Effector CD8-positive, alpha-beta T cell (primary cell): Measurements from ENCODE around the gene KREMEN2.
"Not testable (repeated sequence)": the region's sequence is repeated elsewhere in the genome, so short reads cannot be mapped to it uniquely, and the experiment has no call there.

ENCODE experiments used
- DNase-seq: peaks from one replicate; lab custom pipeline; 2025; lab: John Stamatoyannopoulos, UW
- total RNA-seq, 4 experiments: gene quantifications; one replicate each; lab custom pipeline; 2026; lab: John Stamatoyannopoulos, UW

The KREMEN2 gene
- total RNA-seq: 0 to 0.09 (median 0) reads per million in 4 experiments

GRCh38 chr16:2963723-2964474, at the start of gene KREMEN2:
Gene KREMEN2 (plus strand): TSS chr16:2964275. CDS start chr16:2964521, 246 bp downstream.
- DNase-seq: peak; percentile 26

- DNase-seq: no peak
These were observed 48.7 kb upstream of the KREMEN2 start for GRCh38 chr16:2915196-2915929.

- peak; percentile 60 for DNase-seq
These were observed 44.4 kb upstream of the KREMEN2 start for GRCh38 chr16:2919511-2920255.

GRCh38 chr16:2923481-2923880, 40.6 kb upstream of the KREMEN2 start:
- DNase-seq: no peak

- DNase-seq: no peak
These were observed 38.9 kb upstream of the KREMEN2 start for GRCh38 chr16:2924901-2925755.

- no peak for DNase-seq
These were observed 38.0 kb upstream of the KREMEN2 start for GRCh38 chr16:2925951-2926649.

DNA sequence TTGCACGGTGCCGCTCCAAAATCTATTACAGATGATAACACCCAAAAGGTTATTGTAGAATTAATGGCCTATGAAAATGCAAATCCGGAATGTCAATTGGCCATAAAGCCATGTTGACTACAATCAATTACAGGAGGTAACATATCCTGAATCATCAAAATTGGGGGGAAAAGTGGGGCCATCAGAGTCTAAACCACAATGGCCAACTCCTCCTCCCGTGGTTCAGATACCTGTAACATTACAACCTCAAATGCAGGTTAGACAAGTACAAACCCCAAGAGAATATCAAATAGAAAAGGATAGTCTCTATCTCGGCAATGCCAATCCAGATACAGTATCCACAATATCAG, 37.5 kb upstream of the KREMEN2 start:
- DNase-seq: no peak

DNA sequence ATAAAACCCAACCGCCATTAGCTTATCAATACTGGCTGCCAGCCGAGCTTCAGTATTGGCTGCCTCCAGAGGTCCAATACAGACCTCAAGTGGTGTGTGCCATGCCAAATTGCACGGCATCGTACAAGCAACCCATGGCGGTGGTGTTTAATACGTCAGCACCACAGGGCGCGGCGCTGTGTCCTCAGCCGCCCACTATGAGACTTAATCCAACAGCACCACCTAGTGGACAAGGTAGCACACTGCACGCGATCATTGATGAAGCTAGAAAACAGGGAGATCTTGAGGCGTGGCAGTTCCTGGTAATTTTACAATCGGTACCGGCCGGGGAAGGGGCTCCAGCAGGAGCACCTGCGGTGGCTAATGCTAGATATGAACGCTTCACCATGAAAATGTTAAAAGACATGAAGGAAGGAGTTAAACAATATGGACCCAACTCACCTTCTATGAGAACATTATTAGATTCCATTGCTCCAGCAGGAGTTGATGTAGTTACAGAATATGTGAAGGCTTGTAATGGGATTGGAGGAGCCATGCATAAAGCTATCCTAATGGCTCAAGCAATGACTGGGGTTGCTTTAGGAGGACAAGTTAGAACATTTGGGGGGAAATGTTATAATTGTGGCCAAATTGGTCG, 36.9 kb upstream of the KREMEN2 start:
- peak; percentile 82 for DNase-seq

DNA sequence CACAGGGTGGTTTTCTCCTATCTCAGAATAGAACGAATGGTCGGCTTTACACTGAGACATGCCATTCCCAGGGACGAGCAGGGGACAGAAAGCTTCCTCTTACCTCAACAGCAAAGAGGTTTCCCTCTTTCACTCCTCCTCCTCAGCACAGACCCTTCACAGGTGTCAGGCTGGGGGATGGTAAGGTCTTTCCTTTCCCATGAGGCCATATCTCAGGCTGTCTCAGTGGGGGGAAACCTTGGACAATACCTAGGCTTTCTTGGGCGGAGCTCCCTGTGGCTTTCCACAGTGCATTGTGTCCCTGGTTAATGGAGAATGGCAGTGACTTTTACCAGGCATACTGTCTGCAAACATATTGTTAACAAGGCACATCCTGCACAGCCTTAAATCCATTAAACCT, 35.9 kb upstream of the KREMEN2 start:
- not testable (repeated sequence) for DNase-seq

- no peak for DNase-seq
These were observed 35.3 kb upstream of the KREMEN2 start for GRCh38 chr16:2928796-2929195.

- no peak for DNase-seq
These were observed 34.4 kb upstream of the KREMEN2 start for GRCh38 chr16:2929693-2930092.

DNA sequence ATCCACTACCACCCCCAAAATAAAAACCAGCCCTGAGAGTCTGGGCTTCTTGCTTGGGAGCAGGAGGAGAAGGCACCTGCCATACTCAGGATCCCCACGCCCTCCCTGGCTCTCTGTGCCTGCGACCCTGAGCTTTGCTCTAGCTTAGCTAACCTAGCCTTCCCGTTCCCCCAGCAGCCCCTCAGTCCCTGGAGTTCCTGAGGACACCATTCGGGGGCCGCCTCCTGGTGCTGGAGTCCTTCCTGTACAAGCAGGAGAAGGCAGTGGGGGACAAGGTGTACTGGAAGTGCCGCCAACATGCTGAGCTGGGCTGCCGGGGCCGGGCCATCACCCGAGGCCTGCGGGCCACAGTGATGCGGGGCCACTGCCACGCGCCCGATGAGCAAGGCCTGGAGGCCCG, 33.8 kb upstream of the KREMEN2 start:
- no peak for DNase-seq

DNA sequence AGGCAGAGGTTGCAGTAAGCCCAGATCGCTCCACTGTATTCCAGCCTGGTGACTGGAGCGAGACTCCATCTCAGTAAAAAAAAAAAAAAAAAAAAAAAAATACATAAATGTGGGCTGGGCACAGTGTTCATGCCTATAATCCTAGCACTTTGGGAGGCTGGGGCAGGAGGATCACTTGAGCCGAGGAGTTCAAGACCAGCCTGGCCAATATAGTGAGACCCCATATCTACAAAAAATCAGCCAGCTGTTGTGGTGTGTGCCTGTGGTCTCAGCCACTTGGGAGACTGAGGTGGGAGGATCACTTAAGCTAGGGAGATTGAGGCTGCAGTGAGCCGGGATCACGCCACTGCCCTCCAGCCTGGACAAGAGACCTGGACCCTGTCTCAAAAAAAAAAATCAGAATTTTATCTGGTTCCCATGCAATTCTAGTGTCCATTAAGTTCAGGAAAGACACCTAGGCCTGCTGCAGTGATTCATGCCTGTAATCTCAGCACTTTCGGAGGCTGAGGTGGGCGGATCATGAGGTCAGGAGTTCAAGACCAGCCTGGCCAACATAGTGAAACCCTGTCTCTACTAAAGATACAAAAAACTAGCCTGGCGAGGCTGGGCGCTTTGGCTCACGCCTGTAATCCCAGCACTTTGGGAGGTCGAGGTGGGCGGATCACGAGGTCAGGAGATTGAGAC, 32.7 kb upstream of the KREMEN2 start:
- not testable (repeated sequence) for DNase-seq

- DNase-seq: no peak
These were observed 30.9 kb upstream of the KREMEN2 start for GRCh38 chr16:2933136-2933535.

DNA sequence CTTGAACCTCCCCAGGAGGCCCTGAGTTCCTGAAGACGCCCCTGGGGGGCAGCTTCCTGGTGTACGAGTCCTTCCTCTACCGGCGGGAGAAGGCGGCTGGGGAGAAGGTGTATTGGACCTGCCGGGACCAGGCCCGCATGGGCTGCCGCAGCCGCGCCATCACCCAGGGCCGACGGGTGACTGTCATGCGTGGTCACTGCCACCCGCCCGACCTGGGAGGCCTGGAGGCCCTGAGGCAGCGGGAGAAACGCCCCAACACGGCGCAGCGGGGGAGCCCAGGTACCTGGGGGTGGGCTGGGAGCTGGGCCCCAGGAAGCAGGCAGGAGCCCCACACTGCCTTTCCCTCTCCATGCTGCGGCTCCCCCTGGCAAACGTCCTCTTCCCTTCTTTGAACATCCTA, 30.4 kb upstream of the KREMEN2 start:
- DNase-seq: no peak

GRCh38 chr16:2934450-2934849, 29.6 kb upstream of the KREMEN2 start:
- no peak for DNase-seq

GRCh38 chr16:2936436-2937011, 27.6 kb upstream of the KREMEN2 start:
- DNase-seq: no peak

DNA sequence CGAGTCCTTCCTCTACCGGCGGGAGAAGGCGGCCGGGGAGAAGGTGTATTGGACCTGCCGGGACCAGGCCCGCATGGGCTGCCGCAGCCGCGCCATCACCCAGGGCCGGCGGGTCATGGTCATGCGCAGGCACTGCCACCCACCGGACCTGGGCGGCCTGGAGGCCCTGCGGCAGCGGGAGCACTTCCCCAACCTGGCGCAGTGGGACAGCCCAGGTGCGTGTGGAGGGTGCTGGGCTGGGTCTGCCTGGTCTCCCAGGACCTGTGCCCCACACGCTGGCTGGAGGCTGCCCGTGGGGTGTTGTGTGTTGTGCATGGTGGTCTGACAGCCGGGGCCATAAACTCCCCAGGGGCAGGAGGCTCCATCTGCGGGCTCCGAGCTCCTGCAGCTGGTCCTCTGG, 26.9 kb upstream of the KREMEN2 start:
- DNase-seq: no peak

GRCh38 chr16:2938206-2938605, 25.9 kb upstream of the KREMEN2 start:
- no peak for DNase-seq

GRCh38 chr16:2939968-2940367, 24.1 kb upstream of the KREMEN2 start:
- no peak for DNase-seq
